SW480 (cell line): ENCODE data around the gene RAB36.

Source experiments
- DNase-seq: peaks from one replicate; pipeline ENCODE4 v3.0.0-alpha.2; 2016; ENCODE audit warnings: low spot score

Gene RAB36

DNA sequence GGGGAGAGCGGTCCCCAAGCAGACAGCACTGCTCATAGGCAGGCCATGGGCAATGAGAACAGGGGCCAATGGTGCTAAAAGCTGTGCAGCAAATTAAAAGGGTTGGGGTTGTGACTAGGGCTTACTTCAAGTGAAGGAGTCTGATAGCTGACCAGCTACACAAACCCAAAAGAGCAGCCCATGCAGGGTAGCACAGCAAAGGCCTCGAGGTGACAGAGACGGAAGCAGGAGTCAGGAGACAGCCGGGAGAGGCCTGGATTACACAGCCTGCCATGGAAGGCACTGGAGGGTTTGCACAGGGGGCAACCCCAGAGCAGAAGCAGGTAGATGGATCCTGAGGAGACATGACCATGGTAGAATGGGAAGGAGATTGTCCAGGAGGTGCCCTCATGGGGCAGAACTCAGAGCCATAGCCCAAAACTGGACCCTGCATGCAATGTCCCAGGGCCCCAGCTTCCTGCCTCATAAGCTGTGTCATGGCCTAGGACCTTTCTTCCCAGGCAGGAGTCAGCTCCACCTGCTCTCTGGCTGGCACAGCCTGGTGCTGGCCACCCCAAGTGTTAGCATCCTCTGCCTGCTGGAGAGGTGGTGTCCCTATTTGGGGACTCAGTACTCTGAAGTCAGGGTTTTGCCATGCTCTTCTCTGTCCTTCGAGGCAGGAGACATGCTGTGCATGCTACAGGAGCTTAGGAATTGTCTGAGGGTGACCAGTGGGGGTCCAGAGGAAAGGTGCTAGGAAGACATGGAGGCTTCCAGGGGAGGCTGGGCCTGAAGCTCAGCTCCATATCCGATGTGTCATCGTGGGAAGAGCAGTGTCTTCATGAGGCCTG lies 36.8 kb upstream of the RAB36 start:
- no peak for DNase-seq

DNA sequence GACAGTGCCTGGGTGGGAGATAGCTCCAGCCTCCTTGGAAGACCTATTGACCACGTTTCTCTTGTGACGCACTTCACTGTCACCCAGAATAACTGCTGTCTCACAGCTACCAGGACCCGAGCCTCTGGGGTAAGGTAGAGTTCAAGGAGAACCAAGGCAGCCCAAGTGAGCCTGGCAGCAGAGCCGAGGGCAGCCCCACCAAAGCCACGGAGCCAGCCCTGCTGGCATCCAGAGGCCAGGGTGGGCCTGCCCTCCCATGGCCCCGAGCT lies 36.3 kb upstream of the RAB36 start:
- no peak for DNase-seq

DNA sequence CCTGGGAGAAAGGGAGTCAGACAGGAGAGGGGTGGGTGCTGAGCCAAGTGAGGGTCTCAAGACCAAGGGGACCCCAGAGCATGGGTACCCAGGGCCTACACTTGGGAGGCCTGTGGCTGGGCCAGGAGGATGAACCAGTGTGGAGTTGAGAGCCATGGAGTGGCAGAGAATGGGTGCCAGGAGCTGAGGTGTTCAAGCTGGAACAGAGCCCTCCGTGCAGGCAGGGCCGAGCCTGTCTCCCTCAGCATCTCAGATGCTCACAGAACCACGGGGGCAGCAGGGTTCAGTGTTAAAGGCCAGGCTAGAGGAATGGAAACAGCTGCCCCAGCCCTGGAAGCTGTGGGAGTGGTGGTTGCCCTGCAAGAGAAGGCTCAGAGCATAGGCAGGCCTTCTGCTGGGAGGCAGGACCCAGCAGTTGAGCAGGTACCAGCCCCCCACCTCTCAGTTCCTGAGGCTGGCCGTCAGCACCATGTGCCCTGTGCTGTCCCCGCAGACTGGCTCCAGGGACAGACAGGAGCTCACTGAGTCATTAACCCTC lies 35.8 kb upstream of the RAB36 start:
- DNase-seq = no peak

DNA sequence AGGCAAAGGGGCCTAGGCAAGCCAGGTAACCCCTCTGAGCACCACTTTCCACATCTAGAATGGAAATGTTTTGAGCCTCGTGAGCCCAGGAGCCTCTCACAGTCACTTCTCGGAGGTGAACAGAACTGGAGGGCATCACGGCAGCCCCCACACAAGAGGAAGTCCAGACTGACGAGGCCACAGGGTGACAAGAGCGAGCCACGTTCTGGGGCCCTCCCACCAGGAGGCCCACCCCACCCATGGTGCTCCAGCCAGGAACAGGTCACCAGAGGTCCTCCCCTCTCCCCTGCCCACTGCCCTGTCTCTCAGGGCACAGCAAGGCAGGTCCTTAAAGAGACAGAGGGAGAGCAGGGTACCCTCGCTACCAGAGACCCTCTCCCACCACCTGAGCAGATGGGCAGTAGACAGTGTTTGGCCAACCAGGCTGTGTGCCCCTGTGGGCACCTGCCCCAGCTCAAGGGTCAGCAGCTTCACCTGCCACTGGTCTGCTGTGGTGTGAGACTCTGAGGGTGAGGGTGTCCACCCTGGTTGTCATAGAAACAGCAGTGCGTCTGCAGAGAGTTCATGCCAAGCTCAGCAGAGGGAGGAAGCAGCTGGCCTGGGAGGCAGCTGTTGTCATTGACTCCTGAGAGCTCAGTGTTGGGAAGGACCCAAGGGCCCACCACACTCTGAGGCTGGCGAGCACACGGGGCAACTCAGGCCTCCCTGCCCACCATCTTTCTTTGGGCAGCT lies 34.9 kb upstream of the RAB36 start:
- no peak for DNase-seq

DNA sequence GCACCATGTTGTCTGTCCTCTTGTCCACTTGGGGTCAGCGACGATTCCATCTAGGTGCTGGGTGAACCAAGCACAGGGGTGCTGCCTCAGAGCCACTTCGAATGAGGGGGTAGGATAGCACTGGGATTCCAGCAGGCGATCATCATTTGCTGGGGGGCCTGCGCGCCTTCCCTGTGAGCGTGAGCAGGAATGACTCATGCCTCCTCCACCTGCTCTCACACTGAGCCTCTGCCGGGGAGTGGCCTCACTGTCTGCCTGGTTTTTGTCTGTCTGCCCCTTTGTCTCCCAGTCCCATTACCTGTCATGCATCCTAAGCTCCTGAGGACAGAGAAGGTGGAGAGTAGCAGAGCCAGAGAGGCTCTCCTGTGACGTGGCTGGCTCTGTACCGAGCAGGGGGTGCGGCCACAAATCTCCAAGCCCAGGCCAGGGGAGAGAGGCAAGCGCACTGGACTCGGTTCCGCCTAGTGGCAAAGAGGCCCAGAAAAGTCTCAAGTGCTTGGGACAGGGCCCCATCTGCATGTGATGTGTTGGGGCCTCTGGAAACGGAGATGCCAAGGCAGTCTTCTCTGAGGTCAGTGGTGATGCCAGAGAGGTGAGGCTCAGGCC lies 34.3 kb upstream of the RAB36 start:
- peak; percentile 81 for DNase-seq

DNA sequence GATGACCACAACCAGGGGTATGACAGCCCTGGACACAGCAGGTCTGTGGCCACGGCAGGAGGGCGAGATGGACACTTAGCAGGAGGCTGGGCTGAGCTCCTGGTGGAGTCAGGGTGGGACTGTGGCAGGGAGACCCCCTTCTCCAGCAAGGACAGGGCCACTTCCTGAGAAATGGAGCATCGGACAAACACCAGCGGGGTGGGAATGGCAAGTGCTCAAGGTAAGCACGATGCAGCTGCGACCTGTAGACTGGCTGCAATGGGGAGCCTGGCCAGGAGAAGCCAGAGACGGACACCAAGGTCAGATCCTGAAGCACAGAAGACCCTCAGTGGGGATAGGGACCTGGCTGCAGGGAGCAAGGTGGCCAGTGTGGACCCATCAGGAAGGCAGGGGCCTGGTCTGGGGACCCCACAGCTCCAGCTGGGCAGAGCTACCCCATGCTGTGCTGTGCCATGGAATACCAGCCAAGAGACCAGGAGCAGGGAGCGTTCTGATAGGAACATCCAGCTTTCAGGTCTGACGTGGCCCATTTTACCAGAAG lies 32.7 kb upstream of the RAB36 start:
- DNase-seq = no peak

DNA sequence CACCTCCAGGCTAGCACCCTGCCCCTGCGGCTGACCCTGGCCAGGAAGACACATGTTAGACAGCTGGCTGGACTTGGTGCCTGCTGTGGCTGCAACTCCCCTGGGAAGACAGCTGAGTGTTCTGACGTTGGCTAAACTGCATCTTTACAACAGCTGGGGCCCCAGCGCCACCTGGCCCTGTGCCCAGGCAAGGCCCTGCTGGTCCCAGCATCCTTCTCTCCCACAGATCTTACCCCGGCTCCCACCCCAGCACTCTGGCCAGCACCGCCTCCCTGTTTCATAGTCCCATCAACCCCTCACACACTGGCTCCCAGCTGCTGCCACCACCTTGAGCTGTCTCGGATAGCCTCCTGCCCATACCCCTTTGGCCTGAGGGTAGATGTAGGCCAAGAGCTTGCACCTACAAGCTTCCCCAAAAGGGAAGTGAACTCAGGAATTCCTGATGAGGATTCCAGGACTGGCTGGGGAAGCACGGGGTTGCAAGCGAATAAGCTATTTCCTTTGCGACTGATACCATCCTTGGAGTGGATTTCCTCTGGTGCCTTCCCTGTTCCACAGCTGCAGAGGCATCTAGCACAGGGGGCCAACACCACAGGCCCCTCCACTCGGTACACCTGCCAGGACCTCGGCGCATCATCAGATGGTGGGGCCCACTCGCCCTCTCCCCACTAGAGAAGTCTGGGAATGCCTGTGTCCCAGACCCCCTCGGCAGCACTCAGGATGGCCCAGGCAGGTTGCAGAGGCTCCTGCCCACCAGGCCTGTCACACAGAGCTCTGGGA lies 32.0 kb upstream of the RAB36 start:
- DNase-seq = no peak

DNA sequence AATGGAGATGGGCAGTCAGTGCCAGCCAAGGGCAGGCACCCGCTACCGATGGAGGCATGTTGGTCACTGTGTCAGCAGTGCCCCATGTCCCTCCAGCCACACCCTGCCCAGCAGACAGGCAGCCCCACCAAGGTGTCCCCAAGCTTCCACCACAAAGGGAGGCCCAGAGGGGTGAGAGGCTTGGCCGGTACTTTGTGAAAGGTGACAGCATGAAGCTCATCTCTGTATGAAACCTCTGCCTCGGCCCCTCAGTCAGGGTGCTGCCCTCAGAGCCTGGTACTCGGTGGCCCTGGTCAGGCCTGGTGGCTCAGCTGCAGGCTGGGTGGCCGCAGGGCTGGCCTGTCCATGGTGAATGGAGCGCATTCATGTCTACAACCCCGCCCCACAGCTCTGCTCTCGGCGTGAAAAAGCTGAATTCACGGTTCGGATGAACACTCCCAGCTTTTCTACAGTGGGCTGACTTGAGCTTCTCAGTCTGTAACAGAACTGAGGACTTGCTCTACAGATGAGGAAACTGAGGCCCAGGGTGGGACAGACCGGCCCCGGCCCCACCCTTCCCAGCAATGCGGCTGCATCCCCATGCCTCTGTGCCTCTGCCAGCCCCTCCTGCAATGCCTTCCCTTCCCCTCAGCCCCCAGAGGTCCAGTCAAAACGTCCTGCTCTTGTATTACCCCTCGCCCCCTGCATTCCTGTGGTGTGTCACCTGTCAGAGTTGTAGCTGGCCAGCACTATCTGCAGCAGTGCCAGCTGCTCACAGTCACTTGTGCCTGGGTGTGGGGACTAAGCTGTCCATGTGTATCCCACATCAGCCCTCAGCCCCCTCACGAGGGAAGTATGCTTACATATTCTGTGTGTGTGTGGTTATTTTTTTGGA lies 31.2 kb upstream of the RAB36 start:
- DNase-seq = no peak

DNA sequence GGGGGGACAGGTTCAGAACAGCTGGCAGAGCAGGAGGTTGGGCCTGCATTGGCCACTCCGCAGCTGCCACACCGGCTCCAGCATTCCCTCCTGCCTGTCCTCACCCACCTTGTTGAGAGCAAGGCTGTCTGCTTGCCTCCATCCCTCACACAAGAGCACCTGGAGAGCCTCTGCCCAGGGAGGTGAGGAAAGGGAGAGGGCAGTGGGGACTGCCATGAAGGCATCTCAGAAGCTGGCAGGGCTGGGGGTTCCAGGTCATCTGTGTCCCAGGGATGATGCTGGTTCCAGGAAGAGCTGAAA lies 30.6 kb upstream of the RAB36 start:
- no peak for DNase-seq

DNA sequence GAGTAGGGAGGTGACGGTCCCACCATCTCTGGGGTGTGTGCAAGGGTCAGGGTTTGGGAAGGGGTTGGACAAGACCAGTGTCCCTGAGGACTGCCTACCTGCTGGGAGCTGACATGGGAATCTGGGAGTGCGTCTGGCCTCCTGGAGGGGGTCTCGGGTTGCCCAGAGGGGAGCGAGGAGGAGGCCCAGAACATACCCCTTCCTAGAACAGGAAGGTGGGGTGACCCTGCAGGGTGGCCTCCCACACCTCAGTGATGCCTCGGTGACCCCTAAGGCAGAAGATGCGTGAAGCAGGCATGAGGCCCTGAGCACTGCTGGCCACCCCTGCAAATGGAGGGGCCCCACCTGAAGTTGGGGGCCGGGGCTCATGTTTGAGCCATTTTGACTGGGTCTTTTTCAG lies 29.9 kb upstream of the RAB36 start:
- no peak for DNase-seq

DNA sequence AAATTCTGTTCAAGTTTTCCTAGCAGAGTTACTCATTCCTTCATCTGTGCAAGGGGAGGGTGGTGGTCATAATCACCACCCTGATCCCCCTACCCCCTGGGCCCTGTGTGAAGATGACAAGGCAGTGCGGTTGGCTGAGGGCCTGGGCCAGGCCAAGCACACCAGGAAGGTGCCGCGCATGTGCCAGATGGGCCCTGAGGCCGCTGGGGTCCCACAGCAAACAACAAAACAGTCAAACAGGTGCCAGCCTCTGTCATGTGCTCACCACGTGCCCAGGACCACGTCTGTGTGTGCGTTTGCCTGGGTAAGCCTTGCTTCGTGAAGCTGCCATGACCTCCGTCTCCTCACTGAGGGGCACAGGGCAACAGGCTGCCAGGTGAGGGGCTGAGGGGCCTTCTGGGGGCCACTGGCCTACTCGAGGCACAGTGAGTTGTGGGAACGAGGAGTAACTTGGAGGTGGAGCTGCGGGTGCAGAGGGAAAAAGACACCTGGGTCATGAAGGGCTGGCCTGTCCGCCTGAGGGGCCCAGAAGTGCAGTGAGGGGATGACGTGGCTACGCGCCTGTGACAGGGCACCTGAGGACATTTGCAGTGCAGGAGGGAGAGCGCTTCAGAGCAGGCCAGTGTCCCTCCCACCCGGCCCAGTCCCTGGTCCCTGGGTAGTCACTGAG lies 29.3 kb upstream of the RAB36 start:
- no peak for DNase-seq

DNA sequence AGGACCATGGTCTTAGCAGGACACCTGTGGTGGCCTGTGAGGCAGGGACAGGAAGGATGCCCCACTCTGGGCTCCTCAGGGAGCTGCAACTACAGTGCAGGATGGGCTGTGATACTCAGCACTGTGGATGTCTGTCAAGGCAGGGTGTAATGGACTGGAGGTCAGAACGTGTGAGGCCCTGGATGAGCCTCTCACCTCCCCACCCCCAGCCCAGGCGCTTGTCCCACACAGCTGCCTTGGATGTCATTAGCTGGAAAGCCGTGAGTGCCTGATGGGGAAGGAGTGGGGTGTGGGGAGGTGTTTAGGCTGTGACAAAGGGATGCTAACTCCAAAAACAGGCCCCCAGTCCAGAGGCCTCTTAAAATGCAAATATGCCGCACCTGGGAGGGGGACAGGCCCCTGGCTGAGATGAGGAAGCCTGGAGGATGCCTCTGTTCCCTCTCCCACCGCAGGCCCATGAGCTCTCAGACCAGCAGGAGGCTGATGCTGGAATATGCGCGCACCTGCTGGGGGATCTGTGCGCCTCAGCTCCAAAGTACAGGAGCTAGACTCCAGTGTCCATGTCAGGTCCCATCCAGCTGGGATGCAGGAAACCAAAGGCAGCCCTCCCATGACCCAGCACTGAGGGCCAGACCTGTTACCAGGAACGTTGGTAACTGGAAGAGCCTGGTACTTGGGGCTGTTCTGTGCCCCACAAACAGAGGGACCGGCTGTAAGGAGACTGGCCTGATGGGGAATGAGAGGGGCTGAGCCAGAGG lies 28.6 kb upstream of the RAB36 start:
- DNase-seq = no peak

DNA sequence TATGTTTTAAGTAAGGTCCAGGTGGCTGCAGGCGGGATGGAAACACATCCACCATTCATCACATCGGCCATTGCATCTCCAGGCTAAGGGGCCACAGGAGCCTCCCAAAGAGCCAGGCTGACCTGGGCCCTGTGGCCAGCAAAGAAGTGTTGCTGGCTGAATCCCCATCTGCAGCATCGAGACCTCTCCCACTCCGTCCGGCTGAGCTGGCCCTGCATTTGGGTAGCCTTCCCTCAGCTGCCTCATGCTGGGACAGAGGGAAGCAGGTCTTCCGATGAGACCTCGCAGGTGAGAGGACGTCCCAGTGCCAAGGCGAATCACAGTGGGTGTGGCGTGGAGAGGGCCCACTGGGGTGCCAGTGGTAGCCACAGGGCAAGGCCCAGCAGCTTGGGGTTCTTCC lies 28.0 kb upstream of the RAB36 start:
- DNase-seq = no peak

DNA sequence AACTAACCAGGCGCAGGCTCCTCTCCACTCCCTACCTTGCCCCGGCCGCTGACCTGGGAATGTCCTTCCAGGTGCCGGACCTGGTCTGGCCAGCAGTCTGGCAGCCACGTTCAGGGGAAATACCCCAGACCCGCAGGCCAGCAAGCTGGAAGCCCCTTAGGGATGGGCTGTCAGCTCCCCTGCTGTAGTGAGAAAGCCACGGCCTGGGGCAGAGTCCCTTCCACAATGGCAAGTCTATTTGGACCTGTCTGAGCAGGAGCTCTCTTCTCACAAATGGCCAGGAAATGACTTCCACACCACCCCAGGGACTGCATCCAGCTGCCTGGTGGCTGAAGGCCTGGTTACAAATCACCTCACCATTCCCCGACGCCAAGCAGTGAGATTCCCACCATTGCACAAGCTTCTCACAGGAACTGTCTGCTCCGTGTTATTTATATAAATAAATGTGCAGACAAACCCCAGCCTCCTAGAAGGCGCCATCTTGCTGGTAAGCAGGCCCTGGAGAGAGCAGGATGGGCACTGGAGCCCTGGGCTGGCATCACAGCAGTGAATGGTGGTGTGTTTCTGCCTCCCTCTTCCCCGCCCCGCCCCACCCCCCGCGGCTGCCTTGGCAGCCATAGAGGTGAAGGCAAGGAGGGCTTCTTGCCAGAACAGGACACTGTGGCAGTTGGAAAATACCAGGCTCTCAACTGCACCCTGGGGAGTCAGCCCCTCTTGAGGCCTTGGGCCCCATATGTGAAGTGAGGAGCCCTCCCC lies 27.2 kb upstream of the RAB36 start:
- DNase-seq = no peak

DNA sequence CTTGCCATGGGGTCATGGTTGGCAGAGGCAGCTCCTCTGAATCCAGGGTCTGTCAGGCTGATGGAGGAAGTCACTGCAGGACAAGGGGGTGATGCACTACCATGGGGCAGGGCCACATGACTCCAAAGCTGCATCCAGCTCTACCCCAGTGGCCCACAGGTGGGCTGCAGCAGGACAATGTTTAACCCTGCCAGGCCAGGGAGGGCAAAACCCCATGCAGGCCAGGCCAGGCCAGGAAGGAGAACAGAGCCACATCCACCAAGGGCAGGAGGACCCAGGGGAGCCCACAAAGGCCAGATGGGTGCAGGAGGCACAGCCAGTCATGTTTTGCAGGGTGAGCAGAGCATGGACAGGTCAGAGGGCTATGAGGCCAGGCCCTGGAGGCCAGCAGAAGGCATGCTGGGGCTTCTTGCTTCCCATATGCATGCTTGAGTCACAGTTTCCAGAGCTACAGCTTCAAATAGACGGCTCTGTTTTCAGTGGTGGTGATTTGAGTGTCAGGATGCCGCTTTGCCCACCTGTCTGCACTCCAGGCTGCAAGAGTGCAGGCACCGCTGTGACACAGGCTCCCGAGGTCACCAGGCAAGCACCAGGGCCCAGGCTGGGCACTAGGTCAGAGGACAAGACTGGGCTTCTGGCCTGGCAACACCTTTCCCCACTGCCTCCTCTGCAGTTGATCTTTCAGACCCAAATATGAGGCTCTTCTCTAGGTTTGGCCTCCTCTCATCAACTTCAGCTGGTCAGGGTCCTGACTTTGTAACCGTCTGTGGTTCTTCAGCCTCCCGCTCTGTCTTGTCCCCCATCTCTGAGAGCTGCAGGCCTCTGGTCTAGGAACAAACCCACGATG lies 26.4 kb upstream of the RAB36 start:
- no peak for DNase-seq

DNA sequence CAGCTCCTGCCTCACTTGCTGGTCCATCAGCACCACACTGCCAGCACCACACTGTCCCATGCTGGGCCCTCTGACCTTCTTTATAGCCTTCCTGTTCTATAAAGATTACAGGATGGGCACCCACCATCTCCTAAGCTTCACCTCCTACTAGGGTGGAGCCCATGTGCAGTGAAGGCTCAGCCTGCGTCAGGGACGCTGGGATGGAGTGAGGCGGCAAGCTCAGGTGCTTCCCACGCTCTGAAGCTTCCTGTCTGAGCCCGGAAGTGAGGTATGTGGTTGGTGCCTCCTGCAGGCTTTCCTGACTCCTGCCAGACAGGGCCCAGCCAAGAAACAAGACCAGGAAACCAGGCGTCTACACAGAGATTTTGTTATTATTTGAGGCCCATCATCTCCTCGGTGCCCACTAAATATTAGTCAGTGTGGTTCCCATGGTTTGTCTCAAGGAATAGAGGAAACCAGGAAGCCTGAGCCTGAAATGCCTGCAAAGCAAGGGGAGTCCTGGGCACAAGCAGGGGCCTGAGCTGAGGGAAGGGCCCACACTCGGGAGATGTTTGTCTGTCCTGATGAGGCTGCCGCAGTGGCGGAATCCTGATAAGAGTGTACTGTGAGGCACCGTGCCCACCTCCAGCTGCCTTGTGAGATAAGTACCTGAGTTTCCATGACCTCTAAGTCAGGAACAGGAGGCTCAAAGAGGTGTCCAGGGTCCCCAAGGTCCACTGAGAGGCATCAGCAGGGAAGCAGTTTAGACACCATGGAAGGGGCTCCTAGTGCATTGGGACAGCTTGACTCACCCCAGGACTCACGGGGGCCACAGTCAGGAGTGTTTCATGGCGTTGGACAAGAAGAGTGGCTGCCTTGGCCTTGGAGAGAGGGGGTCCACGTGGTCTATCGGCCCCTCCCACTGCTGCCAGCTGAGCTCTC lies 25.5 kb upstream of the RAB36 start:
- no peak for DNase-seq

DNA sequence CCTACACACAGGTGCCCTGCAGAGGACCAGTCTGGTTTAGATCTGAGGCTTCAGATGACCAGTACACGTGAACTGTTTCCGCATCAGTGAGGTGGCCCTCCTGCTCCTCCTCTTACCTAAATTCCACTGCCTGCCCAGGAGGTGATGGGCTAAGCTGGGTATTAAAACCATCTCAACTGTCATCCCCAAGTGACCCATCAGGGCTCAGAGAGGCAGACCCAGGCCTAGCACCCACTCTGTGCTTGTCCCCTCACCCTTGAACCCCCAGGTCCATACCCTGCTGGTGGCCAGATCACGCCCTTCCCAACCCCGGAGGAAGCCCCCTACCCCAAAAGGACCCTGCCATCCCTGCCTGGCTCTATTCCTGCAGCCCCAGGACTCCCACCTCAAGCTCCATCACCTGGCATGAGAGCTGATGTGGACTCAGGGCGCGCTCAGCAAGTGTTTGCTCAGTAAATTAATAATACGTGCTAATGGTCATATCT lies 24.8 kb upstream of the RAB36 start:
- DNase-seq = no peak
